Measurements from ENCODE around the gene GOSR1. TPM values are rescaled to one million over a fixed set of nuclear protein-coding genes. Genes with fewer than 3 reads are reported as not detected.
"Not testable (repeated sequence)": the region's sequence is repeated elsewhere in the genome, so short reads cannot be mapped to it uniquely, and the experiment has no call there.

GOSR1 gene
- total and polyA plus RNA-seq, 2 donors (not counting 1 experiment from before 2014, with no cell fraction given) = 28.6 to 44.7 TPM

DNA sequence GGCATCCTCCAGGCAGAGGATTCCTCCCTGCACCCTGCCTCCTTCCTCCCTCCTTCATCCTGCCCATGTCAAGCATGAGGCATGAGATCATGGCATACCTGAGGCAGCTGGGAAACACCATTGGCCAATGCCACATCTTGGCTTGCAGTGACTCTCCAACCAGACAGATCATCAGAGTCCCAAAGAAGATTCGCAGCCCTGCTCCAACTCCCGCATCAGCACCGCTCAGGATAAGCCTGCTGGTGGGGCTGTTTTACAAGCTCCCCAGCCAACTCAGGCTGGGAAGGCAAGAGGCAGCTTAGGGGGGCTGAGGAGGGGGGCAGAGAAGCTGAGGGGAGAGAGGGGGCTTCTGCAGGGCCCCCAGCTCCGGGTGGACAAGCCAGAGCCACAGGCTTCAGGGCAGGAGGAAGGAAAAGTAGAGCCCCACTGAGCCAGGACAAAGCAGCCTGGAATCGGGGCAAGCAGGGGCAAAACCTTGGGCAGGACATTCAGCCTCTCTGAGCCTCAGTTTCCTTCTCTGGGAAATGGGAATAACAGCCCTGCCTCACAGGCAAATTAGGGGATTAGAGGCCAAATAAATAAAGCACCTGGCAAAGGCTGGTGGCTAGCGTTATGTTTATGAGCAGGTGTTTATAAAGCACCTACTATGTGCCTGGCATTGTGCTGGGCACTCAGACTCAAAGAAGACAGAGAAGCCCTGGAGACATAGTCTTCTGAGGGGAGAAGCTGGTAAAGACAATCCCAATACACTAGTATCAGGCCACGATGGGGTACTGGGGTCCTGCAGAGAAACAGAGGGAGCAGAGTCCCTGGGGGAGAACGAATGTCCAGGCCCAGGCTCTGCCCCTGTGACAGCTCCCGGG is 88.1 kb downstream of the GOSR1 start:
- DNase-seq (ENCODE audit: low read depth in 2 of 2) = no peak
- Histone ChIP-seq H3K36me3 (ENCODE audit: control insufficient read depth, insufficient read depth, low read length) (no peaks in the 10 kb centered on the region), H3K27me3 (ENCODE audit: control insufficient read depth, insufficient read depth, low read length) (peaks cover 10% of the 10 kb centered on the region), H3K4me1 (ENCODE audit: control insufficient read depth, extremely low read depth, insufficient read depth, low read length) (no peaks in the 10 kb centered on the region), H2AFZ (ENCODE audit: low read length) (no peak overlapping the region), H3K79me2 (ENCODE audit: control insufficient read depth, insufficient read depth, low read length) (no peaks in the 10 kb centered on the region), H3K27ac (ENCODE audit: insufficient read depth, low read length) (no peak overlapping the region), H3K9ac (ENCODE audit: insufficient read depth, low read length) (no peak overlapping the region), H3K4me2 (ENCODE audit: extremely low read depth, insufficient read depth, low read length) (no peak overlapping the region), H4K20me1 (ENCODE audit: control insufficient read depth, extremely low read depth, insufficient read depth, low read length) (no peaks in the 10 kb centered on the region), H3K4me3 (replicated peaks in 1 of 4; ENCODE audit: control extremely low read depth in 1 of 4, insufficient read depth in 1 of 4, low read depth in 3 of 4, low read length in 4 of 4) (no peak overlapping the region), H3K9me3 (ENCODE audit: control insufficient read depth, insufficient read depth, low read depth, low read length) (no peaks in the 10 kb centered on the region)
- TF ChIP-seq, protein P1, sequence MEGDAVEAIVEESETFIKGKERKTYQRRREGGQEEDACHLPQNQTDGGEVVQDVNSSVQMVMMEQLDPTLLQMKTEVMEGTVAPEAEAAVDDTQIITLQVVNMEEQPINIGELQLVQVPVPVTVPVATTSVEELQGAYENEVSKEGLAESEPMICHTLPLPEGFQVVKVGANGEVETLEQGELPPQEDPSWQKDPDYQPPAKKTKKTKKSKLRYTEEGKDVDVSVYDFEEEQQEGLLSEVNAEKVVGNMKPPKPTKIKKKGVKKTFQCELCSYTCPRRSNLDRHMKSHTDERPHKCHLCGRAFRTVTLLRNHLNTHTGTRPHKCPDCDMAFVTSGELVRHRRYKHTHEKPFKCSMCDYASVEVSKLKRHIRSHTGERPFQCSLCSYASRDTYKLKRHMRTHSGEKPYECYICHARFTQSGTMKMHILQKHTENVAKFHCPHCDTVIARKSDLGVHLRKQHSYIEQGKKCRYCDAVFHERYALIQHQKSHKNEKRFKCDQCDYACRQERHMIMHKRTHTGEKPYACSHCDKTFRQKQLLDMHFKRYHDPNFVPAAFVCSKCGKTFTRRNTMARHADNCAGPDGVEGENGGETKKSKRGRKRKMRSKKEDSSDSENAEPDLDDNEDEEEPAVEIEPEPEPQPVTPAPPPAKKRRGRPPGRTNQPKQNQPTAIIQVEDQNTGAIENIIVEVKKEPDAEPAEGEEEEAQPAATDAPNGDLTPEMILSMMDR (conservative IDR thresholded peaks at IDR 0.05 in 1 of 2, IDR thresholded peaks at IDR 0.05 in 1 of 2; ENCODE audit: low read depth in 1 of 2, low read length in 2 of 2) = no peak
- TF ChIP-seq EZH2 (IDR thresholded peaks at IDR 0.05; ENCODE audit: low read length, missing control alignments) = no peak

DNA sequence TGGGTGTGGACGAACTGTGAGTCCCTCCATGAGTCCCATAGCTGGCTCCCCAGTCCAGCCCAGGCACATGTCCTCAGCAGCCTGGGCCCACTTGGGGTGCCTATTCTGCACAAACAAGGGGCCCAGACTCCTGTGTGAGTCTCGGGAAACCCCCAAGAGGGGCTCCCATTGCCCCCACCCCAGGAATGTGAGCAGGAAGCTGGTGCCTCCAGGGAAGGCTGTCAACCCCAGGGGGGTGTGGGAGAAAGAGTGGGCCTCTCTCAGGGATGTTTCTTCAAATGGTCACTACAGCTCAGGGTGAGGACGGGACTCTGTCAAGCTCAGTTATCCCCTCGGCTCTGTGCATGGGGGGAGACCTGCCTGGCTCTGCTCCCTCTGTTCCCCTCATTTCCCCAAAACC is 88.9 kb downstream of the GOSR1 start:
- H3K9me3 ChIP-seq (ENCODE audit: control insufficient read depth, insufficient read depth, low read depth, low read length); H3K4me2 ChIP-seq (ENCODE audit: extremely low read depth, insufficient read depth, low read length); H3K27ac ChIP-seq (ENCODE audit: insufficient read depth, low read length); H3K79me2 ChIP-seq (ENCODE audit: control insufficient read depth, insufficient read depth, low read length); DNase-seq (ENCODE audit: low read depth in 2 of 2); H3K27me3 ChIP-seq (ENCODE audit: control insufficient read depth, insufficient read depth, low read length); H3K9ac ChIP-seq (ENCODE audit: insufficient read depth, low read length); H3K4me3 ChIP-seq (replicated peaks in 1 of 4; ENCODE audit: control extremely low read depth in 1 of 4, insufficient read depth in 1 of 4, low read depth in 3 of 4, low read length in 4 of 4); H3K4me1 ChIP-seq (ENCODE audit: control insufficient read depth, extremely low read depth, insufficient read depth, low read length); H2AFZ ChIP-seq (ENCODE audit: low read length); H4K20me1 ChIP-seq (ENCODE audit: control insufficient read depth, extremely low read depth, insufficient read depth, low read length); H3K36me3 ChIP-seq (ENCODE audit: control insufficient read depth, insufficient read depth, low read length): not testable (repeated sequence)

DNA sequence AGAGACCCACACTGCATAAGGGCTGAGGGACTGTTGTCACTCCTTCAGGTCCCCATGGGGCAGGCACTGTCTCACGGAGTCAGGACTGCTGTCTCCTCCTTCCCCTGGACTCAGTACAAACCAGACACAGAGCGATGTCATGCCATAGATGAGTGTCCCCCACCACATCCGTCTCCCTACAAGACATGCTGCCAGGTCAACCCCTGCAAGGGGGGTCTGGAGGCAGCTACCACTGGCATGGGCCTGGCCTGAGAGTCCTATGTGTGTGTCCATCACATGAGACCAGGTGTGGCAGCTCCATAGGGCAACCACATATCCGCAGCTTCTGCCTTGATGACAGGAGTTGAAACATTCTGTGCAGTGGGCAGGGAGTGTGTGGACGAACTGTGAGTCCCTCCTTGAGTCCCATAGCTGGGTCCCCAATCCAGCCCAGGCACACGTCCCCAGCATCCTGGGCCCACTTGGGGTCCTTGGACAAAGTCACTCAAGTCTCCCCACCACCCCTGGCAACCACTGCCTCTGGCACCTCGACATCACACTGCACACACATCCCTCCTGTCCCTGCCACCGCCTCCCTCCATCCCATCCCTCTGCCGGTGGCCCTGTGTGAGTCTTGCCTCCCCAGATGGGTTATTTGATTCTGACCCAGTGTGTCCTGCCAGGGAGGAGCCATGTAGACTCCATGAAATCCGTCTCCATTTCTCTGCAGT is 89.5 kb downstream of the GOSR1 start:
- not testable (repeated sequence) for H3K4me3 ChIP-seq (replicated peaks in 1 of 4; ENCODE audit: control extremely low read depth in 1 of 4, insufficient read depth in 1 of 4, low read depth in 3 of 4, low read length in 4 of 4)

More for the DNA sequence above, 89.5 kb downstream of the GOSR1 start:
- H3K36me3 ChIP-seq (ENCODE audit: control insufficient read depth, insufficient read depth, low read length); H3K4me1 ChIP-seq (ENCODE audit: control insufficient read depth, extremely low read depth, insufficient read depth, low read length); H3K9ac ChIP-seq (ENCODE audit: insufficient read depth, low read length); H3K4me2 ChIP-seq (ENCODE audit: extremely low read depth, insufficient read depth, low read length); H4K20me1 ChIP-seq (ENCODE audit: control insufficient read depth, extremely low read depth, insufficient read depth, low read length); H2AFZ ChIP-seq (ENCODE audit: low read length); DNase-seq (ENCODE audit: low read depth in 2 of 2); H3K9me3 ChIP-seq (ENCODE audit: control insufficient read depth, insufficient read depth, low read depth, low read length); H3K79me2 ChIP-seq (ENCODE audit: control insufficient read depth, insufficient read depth, low read length); H3K27ac ChIP-seq (ENCODE audit: insufficient read depth, low read length); H3K27me3 ChIP-seq (ENCODE audit: control insufficient read depth, insufficient read depth, low read length): not testable (repeated sequence)

All from fibroblast of lung (primary cell).